Stimulated activated CD4-positive, alpha-beta T cell treated with anti-CD3 and anti-CD28 coated beads, Interleukin-12 subunit alpha, Interleukin-12 subunit beta, amount 100 ng/mL, for 48 hours (primary cell): ENCODE measurements around the gene PKD2.

ENCODE experiments used
- DNase-seq, 3 donors: peaks; one replicate each; pipeline ENCODE4 v3.0.0-alpha.2; 2020; ENCODE audit warnings: low read depth in 2 of 3, low spot score in 1 of 3

Gene PKD2

GRCh38 chr4:88007304-88008121, at the start of gene PKD2:
Gene PKD2 (plus strand): TSS chr4:88007635. CDS start chr4:88007734, 99 bp downstream.
- peak; percentile 62 to 75 (median 72) for DNase-seq

- no peak for DNase-seq
Measured at GRCh38 chr4:87961993-87962392, 45.4 kb upstream of the PKD2 start.

DNA sequence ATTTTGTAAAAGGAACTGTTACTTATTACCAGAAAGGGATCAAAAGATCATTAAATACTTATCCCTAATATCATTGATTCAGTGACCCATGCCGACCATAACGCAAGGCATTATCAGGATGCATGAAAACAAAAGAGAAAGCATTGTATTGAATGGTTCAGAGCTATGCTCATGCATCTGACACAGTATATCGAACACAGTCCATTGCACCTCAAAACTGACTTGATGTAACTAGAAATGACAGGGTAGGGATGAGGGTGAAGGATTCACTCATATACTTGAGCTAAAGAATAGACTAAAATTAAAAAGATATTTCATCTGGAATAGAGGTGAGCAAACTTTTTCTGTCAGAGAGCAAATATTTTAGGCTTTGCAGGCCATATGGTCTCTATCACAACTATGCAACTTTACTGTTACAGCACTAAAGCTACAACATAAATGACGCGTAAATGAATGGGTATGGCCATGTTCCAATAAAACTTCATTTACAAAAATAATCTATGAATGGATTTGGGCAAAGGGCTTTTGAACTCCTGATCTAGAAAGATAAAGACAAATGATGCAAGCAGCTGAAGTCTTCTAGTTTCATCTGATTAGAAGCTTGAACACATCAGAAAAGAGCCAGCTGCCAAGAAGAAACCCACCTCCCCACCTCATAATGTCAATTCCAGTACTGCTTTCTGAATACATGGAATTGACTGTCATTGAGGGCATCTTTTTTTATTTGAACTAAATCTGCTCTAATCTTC, 44.9 kb upstream of the PKD2 start:
- DNase-seq, result no peak

GRCh38 chr4:87965501-87965975, 41.9 kb upstream of the PKD2 start:
- DNase-seq, result no peak

GRCh38 chr4:87966095-87966496, 41.3 kb upstream of the PKD2 start:
- no peak for DNase-seq

DNA sequence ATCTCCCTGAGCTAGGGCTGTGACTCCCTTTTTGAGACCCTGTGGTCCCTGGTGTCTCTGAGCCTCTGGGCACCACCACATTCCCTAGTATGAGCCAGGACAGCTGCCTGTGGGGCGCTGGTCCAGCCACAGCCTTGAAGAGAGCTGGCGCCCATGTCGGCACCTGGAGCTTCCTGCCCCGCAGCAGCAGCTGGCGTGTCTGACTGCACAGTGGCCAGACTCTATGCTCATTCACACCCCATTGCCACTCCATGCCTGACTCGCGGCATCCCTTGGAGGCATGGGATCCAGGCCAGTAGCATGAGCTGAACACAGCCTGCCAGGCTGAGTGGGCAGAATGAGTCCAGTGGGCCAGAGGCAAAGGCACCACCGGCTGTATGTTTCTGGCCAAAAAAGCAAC, 40.2 kb upstream of the PKD2 start:
- DNase-seq, result no peak

DNA sequence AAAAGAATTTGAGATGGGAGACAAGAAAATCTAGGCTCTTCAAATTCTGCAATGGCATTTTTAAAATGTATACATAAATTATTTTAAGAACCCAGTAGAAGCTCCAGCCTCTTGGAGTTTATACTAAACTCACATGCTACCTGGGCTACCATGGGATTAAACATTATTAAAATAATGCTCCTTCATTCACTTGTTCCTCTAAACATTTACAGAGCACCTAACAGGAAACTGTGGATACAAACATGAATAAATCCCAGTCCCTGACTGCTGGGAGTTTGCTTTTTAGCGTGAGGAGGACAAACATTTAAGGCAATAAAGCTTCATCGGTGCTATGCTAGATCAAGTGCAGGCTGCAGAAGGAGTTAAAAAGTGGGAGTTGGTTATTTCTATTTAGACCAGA, 37.3 kb upstream of the PKD2 start:
- DNase-seq, result no peak

GRCh38 chr4:87971866-87972265, 35.6 kb upstream of the PKD2 start:
- DNase-seq, result no peak

GRCh38 chr4:87973283-87974169, 33.9 kb upstream of the PKD2 start:
- peak in 2 of 3 donors; percentile 11 to 24 for DNase-seq

DNA sequence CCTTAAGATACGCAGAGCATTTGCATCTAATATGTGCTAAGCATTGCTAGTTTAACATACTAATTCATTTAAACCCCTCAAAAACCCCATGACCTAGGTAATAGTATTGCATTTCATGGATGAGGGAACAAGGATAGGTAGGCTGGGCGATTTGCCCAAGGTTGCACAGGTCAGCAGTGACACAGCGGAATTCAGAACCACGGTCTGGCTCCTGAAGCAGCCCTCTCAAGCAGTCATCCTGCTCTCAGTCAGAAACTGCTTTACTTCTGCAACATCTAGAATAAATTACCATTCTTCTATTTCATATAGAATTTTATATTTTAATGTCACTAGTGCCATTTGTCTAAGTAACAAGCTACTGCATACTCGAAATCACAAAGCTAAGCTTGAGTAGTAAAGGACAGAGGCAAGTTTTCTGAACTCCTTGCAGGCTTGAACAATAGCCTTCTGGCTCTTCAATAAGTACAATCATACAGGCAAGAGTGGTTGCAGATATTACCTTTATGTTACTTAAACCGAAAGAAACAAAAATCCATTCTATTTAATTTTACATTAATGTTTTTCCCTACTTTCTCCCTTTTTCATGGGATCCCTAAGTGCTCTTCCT, 32.5 kb upstream of the PKD2 start:
- no peak for DNase-seq

DNA sequence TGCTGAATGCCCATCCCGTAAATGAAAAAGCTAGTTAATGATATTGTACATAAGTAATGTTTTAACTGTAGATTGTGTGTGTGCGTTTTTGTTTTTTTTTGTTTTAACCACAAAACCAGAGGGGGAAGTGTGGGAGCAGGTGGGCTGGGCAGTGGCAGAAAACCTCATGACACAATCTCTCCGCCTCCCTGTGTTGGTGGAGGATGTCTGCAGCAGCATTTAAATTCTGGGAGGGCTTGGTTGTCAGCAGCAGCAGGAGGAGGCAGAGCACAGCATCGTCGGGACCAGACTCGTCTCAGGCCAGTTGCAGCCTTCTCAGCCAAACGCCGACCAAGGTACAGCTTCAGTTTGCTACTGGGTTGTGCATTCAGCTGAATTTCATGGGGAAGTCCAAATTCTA, 32.0 kb upstream of the PKD2 start, which contains the start of gene SPP1:
Gene SPP1 (plus strand): TSS at position 249 of the 400 bp plus-strand sequence. CDS start 1,182 bp downstream, outside the sequence.
- no peak for DNase-seq

DNA sequence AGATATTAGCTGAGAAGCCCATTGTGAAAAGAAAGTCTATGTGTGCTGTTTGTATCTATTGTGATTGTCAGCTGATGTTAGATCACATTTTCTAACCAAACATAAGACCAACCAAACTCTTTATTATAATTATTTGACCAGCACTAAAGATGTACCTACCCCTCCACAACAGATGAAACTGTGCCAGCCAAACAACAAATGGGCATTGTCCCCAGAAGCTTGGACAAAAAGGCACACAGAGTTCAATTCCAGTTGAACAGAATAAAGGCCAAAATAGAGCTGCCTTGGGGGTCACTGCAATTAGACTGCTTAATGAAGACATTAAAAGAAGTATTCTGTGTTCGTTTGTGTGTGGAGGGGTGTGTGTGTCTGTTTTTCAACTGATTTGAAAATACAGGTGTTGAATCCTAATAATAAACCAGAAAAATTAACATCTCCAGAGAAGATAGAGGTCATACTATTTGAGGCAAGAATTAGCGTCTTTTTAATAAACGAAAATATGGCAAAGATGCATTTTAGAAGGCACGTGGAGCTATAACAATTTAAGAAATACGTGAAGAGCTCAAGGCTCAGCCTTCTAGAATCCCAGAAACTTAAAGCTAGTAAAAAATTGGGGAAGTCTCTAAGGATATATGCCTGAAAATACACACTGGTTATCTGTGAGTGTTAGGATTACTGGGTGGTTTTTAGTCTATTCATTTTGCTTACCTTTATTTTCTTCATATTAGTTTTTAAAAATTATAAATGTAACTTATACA, 29.7 kb upstream of the PKD2 start:
- no peak for DNase-seq

DNA sequence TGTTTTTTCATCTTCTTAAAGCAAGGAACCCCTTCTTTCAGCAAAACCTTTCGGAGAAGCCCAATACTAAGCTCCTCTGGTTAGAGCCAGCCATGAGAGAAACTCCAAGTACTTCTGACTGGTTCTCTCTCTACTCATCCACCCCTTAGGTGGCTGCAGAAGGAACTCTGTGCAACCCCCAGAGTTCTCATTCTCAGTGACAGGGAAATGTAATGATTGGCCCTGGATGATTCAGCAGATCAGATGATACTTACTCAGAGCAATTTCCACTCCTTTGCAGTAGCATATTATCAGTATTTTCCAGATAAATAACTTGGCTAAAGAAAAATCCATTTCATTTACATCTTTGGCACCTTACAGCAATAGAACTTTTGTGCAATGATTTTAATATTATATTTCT, 28.8 kb upstream of the PKD2 start:
- DNase-seq, result no peak

DNA sequence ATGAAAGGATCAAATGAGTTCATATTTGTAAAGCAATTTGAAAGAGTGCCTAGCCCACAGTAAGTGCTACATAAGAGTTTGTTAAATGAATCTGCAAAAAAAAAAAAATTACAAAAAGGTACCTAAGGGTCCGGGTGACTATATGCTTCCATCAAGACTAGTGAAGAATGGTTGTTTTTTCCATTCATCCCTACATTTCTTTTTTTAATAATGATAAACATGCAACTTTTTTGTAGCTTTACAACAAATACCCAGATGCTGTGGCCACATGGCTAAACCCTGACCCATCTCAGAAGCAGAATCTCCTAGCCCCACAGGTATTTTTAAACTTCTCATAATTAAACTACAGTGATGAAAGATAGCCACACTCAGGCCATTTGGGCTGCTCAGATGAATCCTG, 27.6 kb upstream of the PKD2 start:
- DNase-seq, result no peak

DNA sequence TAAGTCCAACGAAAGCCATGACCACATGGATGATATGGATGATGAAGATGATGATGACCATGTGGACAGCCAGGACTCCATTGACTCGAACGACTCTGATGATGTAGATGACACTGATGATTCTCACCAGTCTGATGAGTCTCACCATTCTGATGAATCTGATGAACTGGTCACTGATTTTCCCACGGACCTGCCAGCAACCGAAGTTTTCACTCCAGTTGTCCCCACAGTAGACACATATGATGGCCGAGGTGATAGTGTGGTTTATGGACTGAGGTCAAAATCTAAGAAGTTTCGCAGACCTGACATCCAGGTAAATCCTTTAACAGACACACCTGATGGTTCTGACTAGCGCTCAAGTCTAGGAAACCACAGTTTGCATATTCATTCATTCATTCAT, 25.9 kb upstream of the PKD2 start:
- no peak for DNase-seq

DNA sequence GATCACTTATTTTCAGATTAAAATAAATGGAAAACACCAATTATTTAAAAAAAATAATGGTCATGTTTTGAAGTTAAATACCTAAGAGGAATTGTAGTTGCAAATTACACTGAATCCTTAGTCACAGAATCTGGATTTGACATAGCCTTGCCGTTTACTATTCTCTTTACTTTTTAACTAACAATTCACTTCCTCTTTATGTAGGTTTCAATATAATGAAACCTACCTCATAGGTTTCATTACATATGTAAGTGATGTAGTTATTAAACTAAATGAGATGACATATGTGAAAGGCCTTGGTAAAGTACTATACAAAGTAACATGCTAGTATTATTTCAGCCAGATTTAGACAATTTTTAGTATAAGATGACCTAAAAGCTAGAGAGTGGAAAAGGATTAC, 25.4 kb upstream of the PKD2 start:
- DNase-seq, result no peak

GRCh38 chr4:87982446-87983010, 24.9 kb upstream of the PKD2 start:
- DNase-seq, result no peak

DNA sequence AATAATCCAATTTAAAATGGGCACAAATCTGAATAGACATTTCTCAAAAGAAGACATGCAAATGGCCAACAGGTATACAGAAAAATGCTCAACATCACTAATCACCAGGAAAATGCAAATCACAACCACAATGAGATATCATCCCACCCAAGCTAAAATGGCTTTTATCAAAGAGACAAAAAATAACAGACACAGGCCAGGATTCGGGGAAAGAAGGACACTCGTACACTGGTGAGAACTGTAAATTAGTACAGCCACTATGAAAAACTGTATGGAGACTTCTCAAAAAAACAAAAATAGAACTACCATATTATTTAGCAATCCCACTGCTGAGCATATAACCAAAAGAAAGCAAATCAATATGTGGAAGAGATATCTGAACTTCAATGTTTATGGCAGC, 23.4 kb upstream of the PKD2 start:
- no peak for DNase-seq

DNA sequence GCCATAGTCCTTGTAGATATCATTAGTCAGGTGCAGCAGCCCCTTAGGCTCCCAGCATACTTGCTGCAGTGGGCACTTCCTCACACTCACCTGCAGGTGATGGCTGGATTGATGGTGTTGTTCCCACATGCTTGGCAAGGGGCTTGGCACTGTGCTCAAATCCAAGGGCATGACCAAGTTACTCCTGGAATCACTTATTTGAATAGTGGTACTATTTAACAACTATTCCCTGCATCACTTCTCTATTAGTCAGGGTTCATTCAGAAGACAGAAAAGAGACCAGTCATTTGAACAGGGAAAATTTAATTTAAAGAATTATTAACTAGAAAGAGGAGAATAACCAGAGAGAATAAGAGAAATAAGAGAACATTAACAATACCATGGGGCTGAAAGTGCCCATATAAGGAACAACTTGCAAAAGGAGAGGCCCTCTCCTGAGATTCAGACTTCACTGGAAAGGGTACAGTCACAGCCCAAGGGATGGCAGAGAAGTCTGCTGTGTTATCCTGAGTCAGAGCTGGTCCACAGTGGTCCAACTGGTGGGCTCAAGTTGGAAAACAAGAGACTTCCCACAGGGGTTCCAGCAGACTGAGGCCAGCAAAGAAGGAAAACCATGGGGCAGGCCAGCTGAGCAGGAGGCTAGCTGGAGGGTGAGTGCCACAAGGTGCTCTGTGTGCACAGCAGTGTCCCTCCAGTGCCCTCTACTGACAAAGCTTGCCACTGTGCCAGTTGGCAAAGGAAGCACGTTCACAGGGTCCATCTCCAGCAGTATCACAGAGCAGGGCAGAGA, 22.1 kb upstream of the PKD2 start:
- peak in 1 of 3 donors; percentile 28 for DNase-seq
